Left lung (tissue), 10 donors: ENCODE data around the gene METTL21A. TPM values are rescaled to one million over a fixed set of nuclear protein-coding genes. Genes with fewer than 3 reads are reported as not detected.
A peak's percentile ranks its signal among the peaks of the same experiment; 100 is the strongest.

Experiments
- ATAC-seq: fragments of 200-7000 bp; cut with Tn5 transposase; one replicate; pipeline ENCODE4 v1.9.1; 2020; ENCODE audit warnings: moderate library complexity
- DNase-seq, 4 donors: peaks; one replicate each; pipeline ENCODE4 v3.0.0-alpha.2; 2013 to 2020
- H3K27ac ChIP-seq, 2 donors: fragments of 200-600 bp; sonication (generic) in 1 of 2; one replicate each; pipeline versions ENCODE4 v1.5.0 to v1.8.0; 2020 to 2021
- H3K27me3 ChIP-seq, 2 donors: fragments of 200-600 bp; sonication (generic) in 1 of 2; one replicate each; pipeline versions ENCODE4 v1.5.0 to v1.8.0; 2020 to 2021
- H3K36me3 ChIP-seq, 2 donors: fragments of 200-600 bp; sonication (generic) in 1 of 2; one replicate each; pipeline versions ENCODE4 v1.5.0 to v1.8.0; 2020 to 2021
- H3K4me1 ChIP-seq, 2 donors: fragments of 200-600 bp; one replicate each; pipeline ENCODE4 v1.8.0; 2021
- H3K4me3 ChIP-seq, 2 donors: fragments of 200-600 bp; sonication (generic) in 1 of 2; one replicate each; pipeline versions ENCODE4 v1.5.0 to v1.8.0; 2020 to 2021; ENCODE audit warnings: mild to moderate bottlenecking in 1 of 2
- H3K9me3 ChIP-seq, 2 donors: fragments of 200-600 bp; sonication (generic) in 1 of 2; one replicate each; pipeline versions ENCODE4 v1.5.0 to v1.8.0; 2020 to 2021
- CTCF ChIP-seq, 2 donors: fragments of 200-600 bp; sonication (generic) in 1 of 2; IDR thresholded peaks; one replicate each; pipeline versions ENCODE4 v1.5.0 to v1.8.0; 2021; ENCODE audit warnings: antibody characterized with exemption in 2 of 2
- intact Hi-C, 2 donors: fragments of 100-400 bp; cut with DNase I; formaldehyde crosslinking; loops; one replicate each; pipeline versions ENCODE4 v1.11.2 to v1.14.2; 2022
- polyA plus RNA-seq, 6 donors: library from polyadenylated mRNA; unstranded; fragments of 120-200 nt; gene quantifications; one replicate each; pipeline ENCODE4 v1.2.1, GENCODE V29; 2013; ENCODE audit not compliant: insufficient read length in 6 of 6
- total RNA-seq, 2 donors: library from RNA; stranded (reverse); fragmentation: NEBNext Ultra II Directional; extraction: Animal tissue kit (Norgen Biotek cat#: 25700); gene quantifications; one replicate each; pipeline ENCODE4 v1.2.1, GENCODE V29; 2021
- donor health status: DM: no; HTN: yes; CAD: no.
- donor health status: DM: no; HTN: no; CAD: no.

Gene METTL21A
- total and polyA plus RNA-seq, 8 donors: 14.6 to 37.7 (median 30.7) TPM

- DNase-seq (peak; percentile 63 to 94 (median 72)), ATAC-seq (peak; percentile 62)
- Histone ChIP-seq H3K9me3 (no peaks in the 10 kb centered on the region), H3K4me1 (peaks cover 12 to 61% of the 10 kb centered on the region in 2 donors), H3K4me3 (peak overlapping the region; percentile 72 to 97), H3K27me3 (no peaks in the 10 kb centered on the region), H3K36me3 (peaks cover 0 to 4% of the 10 kb centered on the region in 2 donors), H3K27ac (peak overlapping the region; percentile 96 to 99)
- intact Hi-C loops: no loop called here
- TF ChIP-seq CTCF (IDR thresholded peaks at IDR 0.05): no peak
Measured at GRCh38 chr2:207624185-207625013, 795 bp downstream of the METTL21A start.

- intact Hi-C loops: no loop called here
- Histone ChIP-seq H3K27ac (no peak overlapping the region), H3K4me3 (no peak overlapping the region), H3K36me3 (peaks cover 0 to 15% of the 10 kb centered on the region in 2 donors), H3K9me3 (no peaks in the 10 kb centered on the region), H3K4me1 (peaks cover 15 to 54% of the 10 kb centered on the region in 2 donors), H3K27me3 (no peaks in the 10 kb centered on the region)
- no peak for TF ChIP-seq CTCF (IDR thresholded peaks at IDR 0.05)
- DNase-seq: no peak
- no peak for ATAC-seq
Measured at GRCh38 chr2:207621501-207622039, 3.6 kb downstream of the METTL21A start.

- peak; percentile 6 for ATAC-seq
- no peak for DNase-seq
- Histone ChIP-seq H3K9me3 (no peaks in the 10 kb centered on the region), H3K4me3 (no peak overlapping the region), H3K27ac (peak overlapping the region in 1 of 2 donors; percentile 79), H3K27me3 (no peaks in the 10 kb centered on the region), H3K4me1 (peaks cover 10 to 45% of the 10 kb centered on the region in 2 donors), H3K36me3 (peaks cover 0 to 23% of the 10 kb centered on the region in 2 donors)
- intact Hi-C loops: no loop called here
- no peak for TF ChIP-seq CTCF (IDR thresholded peaks at IDR 0.05)
Measured at GRCh38 chr2:207619764-207620203, 5.4 kb downstream of the METTL21A start.

GRCh38 chr2:207617011-207617671 is 8.1 kb downstream of the METTL21A start:
- H3K4me3 ChIP-seq: no peak overlapping the region
- ATAC-seq (peak; percentile 61), DNase-seq (peak in 2 of 4 donors; percentile 27 to 29)
- H3K36me3 ChIP-seq: peaks cover 0 to 26% of the 10 kb centered on the region in 2 donors
- H3K27me3 ChIP-seq: no peaks in the 10 kb centered on the region
- no peak for TF ChIP-seq CTCF (IDR thresholded peaks at IDR 0.05)
- intact Hi-C loops: no loop called here
- peaks cover 4 to 24% of the 10 kb centered on the region in 2 donors for H3K4me1 ChIP-seq
- no peaks in the 10 kb centered on the region for H3K9me3 ChIP-seq
- H3K27ac ChIP-seq: peak overlapping the region in 1 of 2 donors; percentile 36

GRCh38 chr2:207616185-207616584 is 9.0 kb downstream of the METTL21A start:
- peak overlapping the region in 1 of 2 donors; percentile 36 for H3K27ac ChIP-seq

More at GRCh38 chr2:207616185-207616584, 9.0 kb downstream of the METTL21A start:
- H3K36me3 ChIP-seq: peaks cover 0 to 26% of the 10 kb centered on the region in 2 donors
- H3K9me3 ChIP-seq: no peaks in the 10 kb centered on the region
- ATAC-seq (no peak), DNase-seq (no peak)
- H3K4me3 ChIP-seq: no peak overlapping the region
- peaks cover 4 to 17% of the 10 kb centered on the region in 2 donors for H3K4me1 ChIP-seq
- no peak for TF ChIP-seq CTCF (IDR thresholded peaks at IDR 0.05)
- intact Hi-C loops: no loop called here
- H3K27me3 ChIP-seq: no peaks in the 10 kb centered on the region
